NB4 (cell line): Measurements from ENCODE around the gene RNU7-1.

Experiments used
- DNase-seq: peaks from one replicate; pipeline ENCODE4 v3.0.0; 2010; ENCODE audit warnings: low read depth
- H3K4me3 ChIP-seq: one replicate; pipeline ENCODE4 v1.5.1; 2011; ENCODE audit warnings: mild to moderate bottlenecking, low read depth, low read length, moderate library complexity
- MYC ChIP-seq: IDR thresholded peaks from 2 replicates; pipeline ENCODE4 v1.6.1; 2011; ENCODE audit warnings: low read depth, low read length
- POLR2A ChIP-seq: IDR thresholded peaks from 2 replicates; pipeline ENCODE4 v1.6.1; 2011; ENCODE audit warnings: mild to moderate bottlenecking; ENCODE audit not compliant: insufficient read length; ENCODE audit errors: extremely low read depth
- TF ChIP-seq, protein P1 (sequence below): IDR thresholded peaks from 2 replicates; pipeline ENCODE4 v1.6.1; 2011; ENCODE audit warnings: low read depth, low read length
- TF ChIP-seq, protein P2 (sequence below): IDR thresholded peaks from one replicate; pipeline ENCODE4 v1.5.1; 2012; ENCODE audit warnings: low read depth, low read length

RNU7-1 gene

DNA sequence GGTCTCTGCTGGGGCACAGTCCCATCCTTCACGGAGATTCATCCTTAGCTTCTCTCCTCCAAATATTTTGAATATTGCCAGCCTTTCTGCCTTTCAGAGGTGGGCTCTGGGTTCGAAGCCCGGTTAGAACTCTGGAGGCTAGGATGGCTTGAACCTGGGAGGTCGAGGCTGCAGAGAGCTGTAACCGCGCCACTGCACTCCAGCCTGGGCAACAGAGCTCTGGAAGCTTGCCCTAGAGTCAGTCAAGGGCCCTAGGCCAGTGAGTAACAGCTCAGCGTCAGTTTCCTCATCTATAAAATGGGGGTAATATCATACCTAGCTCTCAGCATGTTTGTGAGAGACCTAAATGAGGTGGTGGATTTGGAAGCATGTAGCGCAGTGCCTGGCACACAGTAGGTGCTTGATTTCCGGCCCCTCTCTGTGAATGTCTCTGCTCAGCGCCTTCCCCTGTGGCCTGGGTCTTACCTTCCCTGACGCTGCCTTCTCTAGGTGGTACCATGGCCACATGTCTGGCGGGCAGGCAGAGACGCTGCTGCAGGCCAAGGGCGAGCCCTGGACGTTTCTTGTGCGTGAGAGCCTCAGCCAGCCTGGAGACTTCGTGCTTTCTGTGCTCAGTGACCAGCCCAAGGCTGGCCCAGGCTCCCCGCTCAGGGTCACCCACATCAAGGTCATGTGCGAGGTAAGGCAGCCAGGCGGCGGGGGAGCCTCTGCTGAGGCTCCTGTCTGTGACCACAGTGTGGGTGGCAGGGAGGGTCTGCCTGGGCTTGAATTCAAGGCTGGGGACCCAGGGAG, 10.9 kb downstream of the RNU7-1 start:
- DNase-seq: no peak
- H3K4me3 ChIP-seq: peak overlapping the region; percentile 47
- TF ChIP-seq MYC (no peak), POLR2A (no peak)
- TF ChIP-seq, protein P1, sequence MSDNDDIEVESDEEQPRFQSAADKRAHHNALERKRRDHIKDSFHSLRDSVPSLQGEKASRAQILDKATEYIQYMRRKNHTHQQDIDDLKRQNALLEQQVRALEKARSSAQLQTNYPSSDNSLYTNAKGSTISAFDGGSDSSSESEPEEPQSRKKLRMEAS: no peak
- TF ChIP-seq, protein P2, sequence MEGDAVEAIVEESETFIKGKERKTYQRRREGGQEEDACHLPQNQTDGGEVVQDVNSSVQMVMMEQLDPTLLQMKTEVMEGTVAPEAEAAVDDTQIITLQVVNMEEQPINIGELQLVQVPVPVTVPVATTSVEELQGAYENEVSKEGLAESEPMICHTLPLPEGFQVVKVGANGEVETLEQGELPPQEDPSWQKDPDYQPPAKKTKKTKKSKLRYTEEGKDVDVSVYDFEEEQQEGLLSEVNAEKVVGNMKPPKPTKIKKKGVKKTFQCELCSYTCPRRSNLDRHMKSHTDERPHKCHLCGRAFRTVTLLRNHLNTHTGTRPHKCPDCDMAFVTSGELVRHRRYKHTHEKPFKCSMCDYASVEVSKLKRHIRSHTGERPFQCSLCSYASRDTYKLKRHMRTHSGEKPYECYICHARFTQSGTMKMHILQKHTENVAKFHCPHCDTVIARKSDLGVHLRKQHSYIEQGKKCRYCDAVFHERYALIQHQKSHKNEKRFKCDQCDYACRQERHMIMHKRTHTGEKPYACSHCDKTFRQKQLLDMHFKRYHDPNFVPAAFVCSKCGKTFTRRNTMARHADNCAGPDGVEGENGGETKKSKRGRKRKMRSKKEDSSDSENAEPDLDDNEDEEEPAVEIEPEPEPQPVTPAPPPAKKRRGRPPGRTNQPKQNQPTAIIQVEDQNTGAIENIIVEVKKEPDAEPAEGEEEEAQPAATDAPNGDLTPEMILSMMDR: no peak

DNA sequence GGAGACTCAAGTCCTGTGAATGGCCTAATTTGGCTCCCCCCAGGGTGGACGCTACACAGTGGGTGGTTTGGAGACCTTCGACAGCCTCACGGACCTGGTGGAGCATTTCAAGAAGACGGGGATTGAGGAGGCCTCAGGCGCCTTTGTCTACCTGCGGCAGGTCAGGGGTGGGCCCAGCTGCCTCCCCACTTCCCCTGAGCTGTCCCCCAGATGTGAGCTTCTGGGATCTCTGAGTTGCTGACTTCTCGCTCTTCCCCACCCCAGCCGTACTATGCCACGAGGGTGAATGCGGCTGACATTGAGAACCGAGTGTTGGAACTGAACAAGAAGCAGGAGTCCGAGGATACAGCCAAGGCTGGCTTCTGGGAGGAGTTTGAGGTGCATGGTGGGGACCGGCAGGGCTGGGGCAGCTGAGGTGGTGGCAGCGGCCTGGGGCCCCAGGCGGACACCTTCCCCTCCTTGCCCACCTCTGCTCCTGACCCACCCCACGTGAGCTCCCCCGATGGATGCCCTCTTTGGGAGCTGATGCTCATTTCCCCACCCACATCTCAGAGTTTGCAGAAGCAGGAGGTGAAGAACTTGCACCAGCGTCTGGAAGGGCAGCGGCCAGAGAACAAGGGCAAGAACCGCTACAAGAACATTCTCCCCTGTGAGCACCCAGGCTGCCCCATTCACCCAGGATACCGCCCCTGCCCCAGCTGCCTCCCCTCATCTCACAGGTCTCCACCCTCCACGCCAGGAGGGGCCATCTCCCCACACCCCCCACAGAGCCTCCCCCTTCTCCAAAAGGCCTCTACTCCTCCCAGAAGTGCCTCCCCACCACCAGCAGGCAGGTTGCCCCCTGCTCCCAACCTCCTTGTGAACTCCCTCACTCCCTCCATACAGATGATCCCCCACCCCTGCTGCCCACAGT, 11.7 kb downstream of the RNU7-1 start:
- TF ChIP-seq, protein P1: no peak
- TF ChIP-seq MYC (no peak), POLR2A (no peak)
- TF ChIP-seq, protein P2: no peak
- no peak overlapping the region for H3K4me3 ChIP-seq
- no peak for DNase-seq

DNA sequence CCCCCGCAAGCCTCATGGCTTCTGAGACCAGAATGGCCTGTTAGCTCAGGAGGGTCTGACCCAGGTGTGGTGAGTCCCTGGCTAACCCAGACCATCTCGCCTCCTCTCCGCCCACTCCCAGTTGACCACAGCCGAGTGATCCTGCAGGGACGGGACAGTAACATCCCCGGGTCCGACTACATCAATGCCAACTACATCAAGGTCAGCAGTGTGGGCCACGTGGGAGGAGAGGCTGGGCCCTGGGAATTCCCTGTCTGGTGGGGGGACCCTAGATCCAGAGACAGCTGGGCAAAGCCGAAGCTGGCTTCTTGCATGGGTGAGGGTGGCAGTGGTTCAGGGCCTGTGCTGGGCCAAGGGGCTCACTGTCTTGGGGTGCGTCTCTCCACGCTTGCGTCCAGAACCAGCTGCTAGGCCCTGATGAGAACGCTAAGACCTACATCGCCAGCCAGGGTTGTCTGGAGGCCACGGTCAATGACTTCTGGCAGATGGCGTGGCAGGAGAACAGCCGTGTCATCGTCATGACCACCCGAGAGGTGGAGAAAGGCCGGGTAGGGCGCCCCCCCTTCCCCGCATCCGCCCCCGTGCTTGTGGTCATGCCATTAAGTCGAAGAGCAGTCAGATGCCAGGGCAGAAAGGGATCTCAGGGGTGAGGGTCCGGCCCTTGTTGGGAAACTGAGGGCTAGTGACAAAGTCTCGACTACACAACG, 12.6 kb downstream of the RNU7-1 start:
- no peak for DNase-seq
- H3K4me3 ChIP-seq: no peak overlapping the region
- TF ChIP-seq, protein P2: no peak
- TF ChIP-seq, protein P1: no peak

DNA sequence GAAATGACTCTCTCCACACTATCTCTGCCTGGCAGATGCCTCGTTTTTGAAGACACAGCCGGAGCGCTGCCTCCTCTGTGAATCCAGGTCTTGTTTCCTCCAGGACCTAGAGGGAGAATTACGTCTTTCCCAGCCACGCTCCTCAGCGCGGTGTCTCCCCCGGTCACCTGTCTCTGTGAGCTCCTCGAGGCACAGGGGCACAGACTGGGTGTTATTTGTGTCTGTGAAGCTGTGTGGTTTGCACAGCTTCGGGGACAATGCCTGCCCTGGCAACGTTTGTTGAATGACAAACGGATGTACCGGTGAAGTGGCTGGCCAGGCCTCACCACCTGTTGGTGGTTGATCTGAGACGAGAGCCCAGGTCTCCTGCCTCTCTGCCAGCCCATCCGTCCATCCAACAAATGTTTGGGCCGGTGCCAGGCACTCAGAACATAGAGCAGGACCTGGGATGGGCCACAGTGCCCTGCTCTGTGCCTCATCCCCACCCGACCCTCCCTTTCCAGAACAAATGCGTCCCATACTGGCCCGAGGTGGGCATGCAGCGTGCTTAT, 13.6 kb downstream of the RNU7-1 start:
- H3K4me3 ChIP-seq: no peak overlapping the region
- DNase-seq: no peak
- TF ChIP-seq POLR2A (no peak), MYC (no peak)
- TF ChIP-seq, protein P2: no peak
- TF ChIP-seq, protein P1: no peak

DNA sequence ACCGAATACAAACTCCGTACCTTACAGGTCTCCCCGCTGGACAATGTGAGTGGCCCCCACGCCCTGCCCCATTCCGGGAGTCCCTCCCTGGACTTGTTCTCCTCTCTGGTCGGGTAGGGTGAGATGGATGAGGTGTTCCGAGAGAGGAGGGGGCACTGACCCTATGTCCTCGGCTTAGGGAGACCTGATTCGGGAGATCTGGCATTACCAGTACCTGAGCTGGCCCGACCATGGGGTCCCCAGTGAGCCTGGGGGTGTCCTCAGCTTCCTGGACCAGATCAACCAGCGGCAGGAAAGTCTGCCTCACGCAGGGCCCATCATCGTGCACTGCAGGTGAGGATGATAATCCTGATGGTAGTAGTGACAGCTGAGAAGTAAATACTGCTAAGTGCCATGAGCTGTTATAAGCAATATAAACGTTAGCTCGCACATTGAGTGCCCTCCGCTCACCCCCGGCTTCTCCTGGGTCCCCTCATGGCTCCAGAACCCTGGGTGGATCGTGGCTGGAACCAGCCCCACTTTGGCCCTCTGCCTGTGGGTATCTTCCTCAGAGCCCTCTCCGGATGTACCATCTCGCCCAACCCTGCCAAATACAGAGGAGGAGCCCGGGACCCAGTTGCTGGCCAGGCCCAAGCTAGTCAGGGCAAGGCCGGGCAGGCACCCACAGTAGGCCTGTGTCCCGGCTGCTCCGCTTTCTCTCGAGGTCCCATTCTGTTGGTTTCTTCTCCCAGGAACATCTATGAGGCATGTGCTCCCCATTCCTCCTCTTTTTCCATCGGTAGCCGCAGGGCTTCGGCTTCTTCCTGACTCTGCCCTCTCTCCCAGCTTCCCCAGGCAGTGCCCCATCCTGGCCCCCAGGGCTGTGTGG, 14.4 kb downstream of the RNU7-1 start:
- no peak for DNase-seq
- peak overlapping the region; percentile 28 for H3K4me3 ChIP-seq
- TF ChIP-seq, protein P2: no peak
- TF ChIP-seq POLR2A (no peak), MYC (no peak)
- TF ChIP-seq, protein P1: no peak
